ENCODE measurements around the gene ENTPD8. TPM values are rescaled to one million over a fixed set of nuclear protein-coding genes. Genes with fewer than 3 reads are reported as not detected.

The ENTPD8 gene
- total RNA-seq, 1 experiment from 2014 or later: 0.97 TPM

- peaks cover 3% of the 10 kb centered on the region for H3K9me3 Mint-ChIP-seq (ENCODE audit: low read depth, unreplicated experiment)
- DNase-seq: no peak
- BruUV-seq (replicated peaks): no TSS peak
- no peak overlapping the region for H3K27ac Mint-ChIP-seq (ENCODE audit: unreplicated experiment)
- H3K36me3 Mint-ChIP-seq (ENCODE audit: insufficient read depth, unreplicated experiment): no peaks in the 10 kb centered on the region
- TF ChIP-seq CTCF (IDR thresholded peaks at IDR 0.05; ENCODE audit: unreplicated experiment): no peak
- intact Hi-C loops (cut with micrococcal nuclease; ENCODE audit: unreplicated experiment): no loop called here
- H3K27me3 Mint-ChIP-seq (ENCODE audit: unreplicated experiment): peaks cover 36% of the 10 kb centered on the region
- CTCF ChIA-PET: no interaction called here
- no peak overlapping the region for H3K4me3 Mint-ChIP-seq (ENCODE audit: low read depth, unreplicated experiment)
- no peaks in the 10 kb centered on the region for H3K4me1 Mint-ChIP-seq (ENCODE audit: low read depth, unreplicated experiment)
Observed at GRCh38 chr9:137487454-137488326, 46.5 kb upstream of the ENTPD8 start.

- intact Hi-C loops (cut with micrococcal nuclease; ENCODE audit: unreplicated experiment): no loop called here
- Mint-ChIP-seq H3K4me3 (ENCODE audit: low read depth, unreplicated experiment) (no peak overlapping the region), H3K27ac (ENCODE audit: unreplicated experiment) (no peak overlapping the region), H3K27me3 (ENCODE audit: unreplicated experiment) (peaks cover 32% of the 10 kb centered on the region), H3K9me3 (ENCODE audit: low read depth, unreplicated experiment) (peaks cover 3% of the 10 kb centered on the region), H3K4me1 (ENCODE audit: low read depth, unreplicated experiment) (no peaks in the 10 kb centered on the region), H3K36me3 (ENCODE audit: insufficient read depth, unreplicated experiment) (no peaks in the 10 kb centered on the region)
- BruUV-seq (replicated peaks): no TSS peak
- DNase-seq: no peak
- CTCF ChIA-PET: no interaction called here
- TF ChIP-seq CTCF (IDR thresholded peaks at IDR 0.05; ENCODE audit: unreplicated experiment): no peak
Observed at GRCh38 chr9:137486545-137487453, 45.6 kb upstream of the ENTPD8 start.

- CTCF ChIA-PET: no interaction called here
- no peaks in the 10 kb centered on the region for H3K36me3 Mint-ChIP-seq (ENCODE audit: insufficient read depth, unreplicated experiment)
- H3K27ac Mint-ChIP-seq (ENCODE audit: unreplicated experiment): no peak overlapping the region
- H3K9me3 Mint-ChIP-seq (ENCODE audit: low read depth, unreplicated experiment): peaks cover 2% of the 10 kb centered on the region
- no peaks in the 10 kb centered on the region for H3K4me1 Mint-ChIP-seq (ENCODE audit: low read depth, unreplicated experiment)
- intact Hi-C loops (cut with micrococcal nuclease; ENCODE audit: unreplicated experiment): no loop called here
- H3K27me3 Mint-ChIP-seq (ENCODE audit: unreplicated experiment): peaks cover 25% of the 10 kb centered on the region
- no peak for TF ChIP-seq CTCF (IDR thresholded peaks at IDR 0.05; ENCODE audit: unreplicated experiment)
- no TSS peak for BruUV-seq (replicated peaks)
- DNase-seq: no peak
- no peak overlapping the region for H3K4me3 Mint-ChIP-seq (ENCODE audit: low read depth, unreplicated experiment)
Observed at GRCh38 chr9:137486141-137486490, 45.0 kb upstream of the ENTPD8 start.

GRCh38 chr9:137485343-137486140, 44.4 kb upstream of the ENTPD8 start:
- intact Hi-C loops (cut with micrococcal nuclease; ENCODE audit: unreplicated experiment): no loop called here
- TF ChIP-seq CTCF (IDR thresholded peaks at IDR 0.05; ENCODE audit: unreplicated experiment): no peak
- no TSS peak for BruUV-seq (replicated peaks)
- no peaks in the 10 kb centered on the region for H3K36me3 Mint-ChIP-seq (ENCODE audit: insufficient read depth, unreplicated experiment)
- peaks cover 19% of the 10 kb centered on the region for H3K27me3 Mint-ChIP-seq (ENCODE audit: unreplicated experiment)
- no peaks in the 10 kb centered on the region for H3K9me3 Mint-ChIP-seq (ENCODE audit: low read depth, unreplicated experiment)
- no peak overlapping the region for H3K4me3 Mint-ChIP-seq (ENCODE audit: low read depth, unreplicated experiment)
- H3K27ac Mint-ChIP-seq (ENCODE audit: unreplicated experiment): no peak overlapping the region
- DNase-seq: no peak
- CTCF ChIA-PET: no interaction called here
- H3K4me1 Mint-ChIP-seq (ENCODE audit: low read depth, unreplicated experiment): no peaks in the 10 kb centered on the region
